Measurements from ENCODE around the gene KCNQ2.

KCNQ2 gene

DNA sequence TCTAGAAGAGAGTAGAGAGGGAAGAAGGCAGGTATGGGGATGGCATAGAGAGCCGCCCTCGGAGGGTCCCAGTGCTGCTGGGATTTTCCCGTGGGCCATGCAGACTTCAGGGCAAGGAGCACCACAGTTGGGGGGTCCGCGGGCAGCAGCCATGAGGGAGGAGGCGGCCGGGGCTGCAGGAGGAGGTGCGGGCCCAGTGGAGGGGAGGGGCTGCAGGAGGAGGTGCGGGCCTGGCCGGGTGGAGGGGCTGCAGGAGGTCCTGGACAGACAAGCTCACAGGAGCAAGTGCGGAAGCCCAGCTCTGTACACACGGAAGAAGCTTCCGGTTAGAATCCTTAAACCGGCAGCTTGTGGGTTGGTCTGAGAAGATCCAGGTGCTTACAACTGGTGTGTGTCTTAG lies 76.7 kb downstream of the KCNQ2 start:
- peaks cover 0 to 7% (median under 1%) of the 10 kb centered on the region in 3 donors for H3K9me3 ChIP-seq
- intact Hi-C loops (cut with DNase I; ENCODE audit: low total_unique reads), result no loop called here
- H3K36me3 ChIP-seq, result no peaks in the 10 kb centered on the region
- no peak for DNase-seq
- H3K4me1 ChIP-seq, result no peaks in the 10 kb centered on the region
- H3K27me3 ChIP-seq, result peaks cover 0 to 70% of the 10 kb centered on the region in 2 donors
- H3K4me3 ChIP-seq, result no peak overlapping the region
- TF ChIP-seq CTCF (IDR thresholded peaks at IDR 0.05), result no peak
- no peak overlapping the region for H3K27ac ChIP-seq

DNA sequence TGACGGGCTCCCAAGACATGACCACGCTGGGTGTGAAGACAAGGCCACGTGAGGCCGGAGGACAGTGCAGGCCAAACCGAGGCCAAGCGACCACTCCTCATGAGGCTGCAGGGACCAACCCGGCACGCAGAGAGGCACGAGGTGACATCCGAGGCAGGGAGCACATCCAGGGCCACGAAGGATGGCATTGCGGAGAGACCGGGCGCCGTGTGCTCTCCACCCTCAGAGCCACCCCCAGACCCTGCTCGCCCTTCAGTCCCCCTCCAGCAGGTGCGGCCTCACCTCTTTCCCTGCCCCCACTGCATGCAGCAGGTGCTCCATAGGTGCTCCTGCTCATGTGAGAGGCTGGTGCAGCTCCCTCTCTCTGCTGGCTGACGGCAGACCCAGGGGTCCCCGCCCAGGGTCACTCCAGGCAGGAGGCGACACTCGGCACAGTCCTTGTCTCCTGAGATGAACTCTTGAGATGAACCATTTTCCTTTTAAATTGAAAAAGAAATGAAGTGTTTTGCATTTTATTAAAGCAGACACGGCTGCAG lies 77.5 kb downstream of the KCNQ2 start:
- DNase-seq, result no peak
- Histone ChIP-seq H3K27me3 (peaks cover 0 to 68% of the 10 kb centered on the region in 2 donors), H3K36me3 (no peaks in the 10 kb centered on the region), H3K4me3 (no peak overlapping the region), H3K9me3 (peaks cover 0 to 7% (median 4%) of the 10 kb centered on the region in 3 donors), H3K4me1 (no peaks in the 10 kb centered on the region), H3K27ac (no peak overlapping the region)
- intact Hi-C loops (cut with DNase I; ENCODE audit: low total_unique reads), result no loop called here
- no peak for TF ChIP-seq CTCF (IDR thresholded peaks at IDR 0.05)

GRCh38 chr20:63394069-63394919 lies 78.2 kb downstream of the KCNQ2 start:
- peaks cover 0 to 7% (median 4%) of the 10 kb centered on the region in 3 donors for H3K9me3 ChIP-seq

GRCh38 chr20:63393566-63393965 lies 78.9 kb downstream of the KCNQ2 start:
- H3K27me3 ChIP-seq, result peaks cover 0 to 57% of the 10 kb centered on the region in 2 donors
- no peak for TF ChIP-seq CTCF (IDR thresholded peaks at IDR 0.05)
- no peak for DNase-seq
- no peak overlapping the region for H3K27ac ChIP-seq
- H3K4me1 ChIP-seq, result no peaks in the 10 kb centered on the region
- peaks cover 0 to 12% (median 7%) of the 10 kb centered on the region in 3 donors for H3K9me3 ChIP-seq
- intact Hi-C loops (cut with DNase I; ENCODE audit: low total_unique reads), result no loop called here
- no peaks in the 10 kb centered on the region for H3K36me3 ChIP-seq
- H3K4me3 ChIP-seq, result no peak overlapping the region

More at GRCh38 chr20:63394069-63394919, 78.2 kb downstream of the KCNQ2 start:
- no peak for DNase-seq
- TF ChIP-seq CTCF (IDR thresholded peaks at IDR 0.05), result no peak
- intact Hi-C loops (cut with DNase I; ENCODE audit: low total_unique reads), result no loop called here
- no peaks in the 10 kb centered on the region for H3K36me3 ChIP-seq
- H3K4me3 ChIP-seq, result no peak overlapping the region
- no peaks in the 10 kb centered on the region for H3K4me1 ChIP-seq
- H3K27ac ChIP-seq, result no peak overlapping the region
- H3K27me3 ChIP-seq, result peaks cover 0 to 64% of the 10 kb centered on the region in 2 donors

DNA sequence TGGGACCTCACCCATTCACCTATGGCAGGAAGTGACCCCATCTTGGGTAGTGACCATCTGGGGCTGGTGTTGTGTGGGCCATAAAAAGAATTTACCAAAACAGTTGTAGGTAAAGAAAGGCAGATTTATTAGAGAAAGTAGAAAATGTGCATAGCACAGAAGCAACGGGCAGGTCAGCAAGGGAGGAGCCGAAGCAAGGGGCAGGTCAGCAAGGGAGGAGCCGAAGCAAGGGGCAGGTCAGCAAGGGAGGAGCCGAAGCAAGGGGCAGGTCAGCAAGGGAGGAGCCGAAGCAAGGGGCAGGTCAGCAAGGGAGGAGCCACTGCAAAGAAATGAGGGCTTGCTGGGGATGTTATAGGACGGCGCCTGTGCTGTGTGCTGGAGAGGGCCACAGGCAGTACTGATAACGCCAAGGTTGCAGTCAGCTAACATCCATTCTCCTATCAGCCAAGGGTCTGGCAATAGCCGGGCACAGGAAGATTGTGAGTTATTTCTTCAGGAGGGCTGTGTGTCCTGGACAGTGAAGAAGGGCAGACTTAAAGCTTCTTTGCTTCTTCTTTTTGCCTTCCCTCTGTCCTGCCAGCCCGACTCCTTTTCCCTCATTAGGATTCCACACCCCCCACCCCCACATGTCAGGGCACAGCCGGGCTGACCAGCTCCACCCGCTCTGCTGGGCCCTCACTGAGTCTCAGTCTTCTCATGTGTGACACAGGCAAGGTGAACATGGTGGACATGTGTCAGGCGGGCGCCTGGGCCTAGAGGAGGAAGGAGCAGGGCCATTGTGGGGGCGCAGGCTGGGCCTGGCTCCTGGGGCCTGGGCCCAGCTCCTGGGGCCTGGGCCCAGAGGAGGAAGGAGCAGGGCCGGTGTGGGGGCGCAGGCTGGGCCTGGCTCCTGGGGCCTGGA lies 79.7 kb downstream of the KCNQ2 start:
- intact Hi-C loops (cut with DNase I; ENCODE audit: low total_unique reads), result no loop called here
- Histone ChIP-seq H3K4me1 (no peaks in the 10 kb centered on the region), H3K9me3 (peaks cover 0 to 13% (median 7%) of the 10 kb centered on the region in 3 donors), H3K36me3 (no peaks in the 10 kb centered on the region), H3K27me3 (peaks cover 0 to 48% of the 10 kb centered on the region in 2 donors), H3K4me3 (no peak overlapping the region), H3K27ac (no peak overlapping the region)
- TF ChIP-seq CTCF (IDR thresholded peaks at IDR 0.05), result no peak
- DNase-seq, result no peak
